HepG2 (cell line): Measurements from ENCODE around the gene HBA1. TPM values are rescaled to one million over a fixed set of nuclear protein-coding genes. Genes with fewer than 3 reads are reported as not detected.

Source experiments
- KAT8 ChIP-seq: IDR thresholded peaks from 2 replicates; pipeline ENCODE4 v1.6.1; 2016; ENCODE audit warnings: missing genetic modification reagents, missing compliant biosample characterization
- KLF12 ChIP-seq: sonication (generic); formaldehyde crosslinking; IDR thresholded peaks from 2 replicates; pipeline ENCODE4 v1.4.0; 2020; ENCODE audit warnings: missing genetic modification reagents, borderline replicate concordance
- MEF2D ChIP-seq: sonication (generic); formaldehyde crosslinking; IDR thresholded peaks from 2 replicates; pipeline ENCODE4 v1.5.1; 2020; ENCODE audit warnings: mild to moderate bottlenecking, missing genetic modification reagents
- MEIS2 ChIP-seq: sonication (generic); formaldehyde crosslinking; IDR thresholded peaks from 2 replicates; pipeline ENCODE4 v1.9.0; 2021; ENCODE audit warnings: mild to moderate bottlenecking, missing genetic modification reagents
- NCOA5 ChIP-seq: sonication (generic); formaldehyde crosslinking; IDR thresholded peaks from 2 replicates; pipeline ENCODE4 v1.4.0; 2020; ENCODE audit warnings: missing genetic modification reagents
- NFATC3 ChIP-seq: sonication (generic); formaldehyde crosslinking; IDR thresholded peaks from 2 replicates; pipeline ENCODE4 v1.5.1; 2020; ENCODE audit warnings: mild to moderate bottlenecking, missing genetic modification reagents
- RBM22 ChIP-seq: fragments of 200-400 bp; formaldehyde crosslinking; optimal IDR thresholded peaks from 2 replicates; pipeline ENCODE3; 2017; ENCODE audit warnings: mild to moderate bottlenecking, low read length, moderate library complexity
- TARDBP ChIP-seq: sonication (generic); formaldehyde crosslinking; IDR thresholded peaks from 2 replicates; pipeline ENCODE4 v1.8.0; 2022; ENCODE audit warnings: mild to moderate bottlenecking, missing genetic modification reagents
- ZBTB42 ChIP-seq: sonication (generic); formaldehyde crosslinking; IDR thresholded peaks from 2 replicates; pipeline ENCODE4 v1.5.0; 2020; ENCODE audit warnings: mild to moderate bottlenecking, missing genetic modification reagents
- ZNF12 ChIP-seq: sonication (generic); formaldehyde crosslinking; IDR thresholded peaks from 2 replicates; pipeline ENCODE4 v1.5.0; 2020; ENCODE audit warnings: missing genetic modification reagents
- ZNF678 ChIP-seq: sonication (generic); formaldehyde crosslinking; IDR thresholded peaks from 2 replicates; pipeline ENCODE4 v1.4.0; 2020; ENCODE audit warnings: mild to moderate bottlenecking, missing genetic modification reagents
- ZNF816 ChIP-seq: sonication (generic); formaldehyde crosslinking; IDR thresholded peaks from 2 replicates; pipeline ENCODE4 v1.8.0; 2022; ENCODE audit warnings: missing genetic modification reagents, mild to moderate bottlenecking, borderline replicate concordance
- polyA plus RNA-seq, 8 experiments: library from polyadenylated mRNA; depleted of rRNA in 3 of 8; stranded (reverse) in 7 of 8; unstranded in 1 of 8; fragments of >200 nt; fragmentation: Illumina TruSeq in 4 of 8; extraction: Trizol in 4 of 8; gene quantifications; 2 replicates each; pipeline versions ENCODE4 v1.2.1 to v1.2.3, GENCODE V29; 2011 to 2016; ENCODE audit warnings: low read depth in 4 of 8, missing spikeins in 1 of 8, mixed read lengths in 1 of 8; ENCODE audit not compliant: insufficient read depth in 1 of 8
- total RNA-seq, 5 experiments: library from RNA; depleted of rRNA; stranded (reverse); fragments of >200 nt; fragmentation: Illumina TruSeq; extraction: Trizol; gene quantifications; 2 replicates each; pipeline ENCODE4 v1.2.3, GENCODE V29; 2016; ENCODE audit warnings: low read depth in 1 of 5
- TF ChIP-seq, protein P1 (sequence below): sonication (generic); formaldehyde crosslinking; IDR thresholded peaks from 2 replicates; pipeline ENCODE4 v1.5.1; 2020; ENCODE audit warnings: mild to moderate bottlenecking, missing genetic modification reagents
- TF ChIP-seq, protein P2 (sequence below): sonication (generic); formaldehyde crosslinking; IDR thresholded peaks from 2 replicates; pipeline ENCODE4 v1.5.0; 2020; ENCODE audit warnings: mild to moderate bottlenecking, missing genetic modification reagents
- TF ChIP-seq, protein P3 (sequence below): sonication (generic); formaldehyde crosslinking; IDR thresholded peaks from 2 replicates; pipeline ENCODE4 v1.8.0; 2022; ENCODE audit warnings: mild to moderate bottlenecking, missing genetic modification reagents, moderate library complexity
- TF ChIP-seq, protein P4 (sequence below): sonication (generic); formaldehyde crosslinking; IDR thresholded peaks from 2 replicates; pipeline ENCODE4 v1.4.0; 2020; ENCODE audit warnings: missing genetic modification reagents, borderline replicate concordance
- TF ChIP-seq, protein P5 (sequence below): sonication (generic); formaldehyde crosslinking; IDR thresholded peaks from 2 replicates; pipeline ENCODE4 v1.4.0; 2020; ENCODE audit warnings: missing genetic modification reagents, mild to moderate bottlenecking, borderline replicate concordance
- TF ChIP-seq, protein P6 (sequence below): sonication (generic); formaldehyde crosslinking; IDR thresholded peaks from 2 replicates; pipeline ENCODE4 v1.4.0; 2020; ENCODE audit warnings: missing genetic modification reagents

The HBA1 gene
- total and polyA plus RNA-seq, 2 of the 13 experiments (the other 11 are each of a cell fraction or from before 2014, with no cell fraction given), result 0.59 TPM; not detected in 1

DNA sequence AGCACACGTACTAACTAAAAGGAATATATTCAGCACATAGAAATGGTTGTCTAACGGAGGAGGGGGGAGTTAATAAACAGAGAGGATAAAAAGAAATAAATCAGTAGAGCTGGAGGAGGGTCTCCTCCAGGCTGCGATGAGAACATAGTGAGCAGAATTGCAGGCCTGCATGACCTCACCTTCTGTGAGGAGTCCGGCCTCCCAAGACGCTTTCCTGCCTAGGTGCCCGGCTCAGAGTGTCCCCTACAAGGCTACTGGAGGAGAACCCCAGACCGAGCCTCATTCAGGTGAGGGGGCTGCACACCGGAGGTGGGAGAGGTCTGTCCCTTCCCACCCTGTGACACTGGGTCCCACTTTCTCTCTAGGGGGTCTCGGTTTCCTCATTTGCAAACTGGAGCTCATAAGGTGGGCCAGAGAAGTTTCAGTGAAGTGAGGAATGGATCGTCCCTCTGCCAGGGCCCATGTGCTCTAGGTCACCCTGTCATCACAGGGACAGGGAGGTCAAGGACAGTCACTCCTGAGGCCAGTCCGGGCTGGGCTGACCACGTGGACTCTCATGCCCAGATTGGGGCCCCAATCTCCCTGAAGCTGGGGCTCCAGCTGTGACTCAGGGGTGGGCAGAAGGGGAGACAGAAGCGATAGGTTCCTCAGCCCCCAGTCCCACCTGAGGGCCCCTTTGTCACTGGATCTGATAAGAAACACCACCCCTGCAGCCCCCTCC is 14.0 kb upstream of the HBA1 start (continued):
- TF ChIP-seq, protein P1, sequence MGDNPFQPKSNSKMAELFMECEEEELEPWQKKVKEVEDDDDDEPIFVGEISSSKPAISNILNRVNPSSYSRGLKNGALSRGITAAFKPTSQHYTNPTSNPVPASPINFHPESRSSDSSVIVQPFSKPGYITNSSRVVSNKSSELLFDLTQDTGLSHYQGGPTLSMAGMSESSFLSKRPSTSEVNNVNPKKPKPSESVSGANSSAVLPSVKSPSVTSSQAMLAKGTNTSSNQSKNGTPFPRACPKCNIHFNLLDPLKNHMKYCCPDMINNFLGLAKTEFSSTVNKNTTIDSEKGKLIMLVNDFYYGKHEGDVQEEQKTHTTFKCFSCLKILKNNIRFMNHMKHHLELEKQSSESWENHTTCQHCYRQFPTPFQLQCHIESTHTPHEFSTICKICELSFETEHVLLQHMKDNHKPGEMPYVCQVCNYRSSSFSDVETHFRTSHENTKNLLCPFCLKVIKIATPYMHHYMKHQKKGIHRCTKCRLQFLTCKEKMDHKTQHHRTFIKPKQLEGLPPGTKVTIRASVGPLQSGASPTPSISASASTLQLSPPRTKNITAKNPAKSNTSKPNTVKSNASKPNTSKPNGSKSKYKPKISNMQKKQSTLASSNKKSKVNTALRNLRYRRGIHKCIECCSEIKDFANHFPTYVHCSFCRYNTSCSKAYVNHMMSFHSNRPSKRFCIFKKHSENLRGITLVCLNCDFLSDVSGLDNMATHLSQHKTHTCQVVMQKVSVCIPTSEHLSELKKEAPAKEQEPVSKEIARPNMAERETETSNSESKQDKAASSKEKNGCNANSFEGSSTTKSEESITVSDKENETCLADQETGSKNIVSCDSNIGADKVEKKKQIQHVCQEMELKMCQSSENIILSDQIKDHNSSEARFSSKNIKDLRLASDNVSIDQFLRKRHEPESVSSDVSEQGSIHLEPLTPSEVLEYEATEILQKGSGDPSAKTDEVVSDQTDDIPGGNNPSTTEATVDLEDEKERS (CRISPR knock-in tag), result no peak
- TF ChIP-seq NCOA5 (CRISPR knock-in tag), result no peak
- TF ChIP-seq NFATC3 (CRISPR knock-in tag), result no peak
- TF ChIP-seq MEIS2 (CRISPR knock-in tag), result peak; percentile 48; the same call in 1 of the 2 replicates
- no peak for TF ChIP-seq ZNF678 (CRISPR knock-in tag)
- TF ChIP-seq, protein P2, sequence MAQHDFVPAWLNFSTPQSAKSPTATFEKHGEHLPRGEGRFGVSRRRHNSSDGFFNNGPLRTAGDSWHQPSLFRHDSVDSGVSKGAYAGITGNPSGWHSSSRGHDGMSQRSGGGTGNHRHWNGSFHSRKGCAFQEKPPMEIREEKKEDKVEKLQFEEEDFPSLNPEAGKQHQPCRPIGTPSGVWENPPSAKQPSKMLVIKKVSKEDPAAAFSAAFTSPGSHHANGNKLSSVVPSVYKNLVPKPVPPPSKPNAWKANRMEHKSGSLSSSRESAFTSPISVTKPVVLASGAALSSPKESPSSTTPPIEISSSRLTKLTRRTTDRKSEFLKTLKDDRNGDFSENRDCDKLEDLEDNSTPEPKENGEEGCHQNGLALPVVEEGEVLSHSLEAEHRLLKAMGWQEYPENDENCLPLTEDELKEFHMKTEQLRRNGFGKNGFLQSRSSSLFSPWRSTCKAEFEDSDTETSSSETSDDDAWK (CRISPR knock-in tag), result no peak
- TF ChIP-seq, protein P3, sequence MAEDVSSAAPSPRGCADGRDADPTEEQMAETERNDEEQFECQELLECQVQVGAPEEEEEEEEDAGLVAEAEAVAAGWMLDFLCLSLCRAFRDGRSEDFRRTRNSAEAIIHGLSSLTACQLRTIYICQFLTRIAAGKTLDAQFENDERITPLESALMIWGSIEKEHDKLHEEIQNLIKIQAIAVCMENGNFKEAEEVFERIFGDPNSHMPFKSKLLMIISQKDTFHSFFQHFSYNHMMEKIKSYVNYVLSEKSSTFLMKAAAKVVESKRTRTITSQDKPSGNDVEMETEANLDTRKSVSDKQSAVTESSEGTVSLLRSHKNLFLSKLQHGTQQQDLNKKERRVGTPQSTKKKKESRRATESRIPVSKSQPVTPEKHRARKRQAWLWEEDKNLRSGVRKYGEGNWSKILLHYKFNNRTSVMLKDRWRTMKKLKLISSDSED (CRISPR knock-in tag), result no peak
- TF ChIP-seq, protein P4, sequence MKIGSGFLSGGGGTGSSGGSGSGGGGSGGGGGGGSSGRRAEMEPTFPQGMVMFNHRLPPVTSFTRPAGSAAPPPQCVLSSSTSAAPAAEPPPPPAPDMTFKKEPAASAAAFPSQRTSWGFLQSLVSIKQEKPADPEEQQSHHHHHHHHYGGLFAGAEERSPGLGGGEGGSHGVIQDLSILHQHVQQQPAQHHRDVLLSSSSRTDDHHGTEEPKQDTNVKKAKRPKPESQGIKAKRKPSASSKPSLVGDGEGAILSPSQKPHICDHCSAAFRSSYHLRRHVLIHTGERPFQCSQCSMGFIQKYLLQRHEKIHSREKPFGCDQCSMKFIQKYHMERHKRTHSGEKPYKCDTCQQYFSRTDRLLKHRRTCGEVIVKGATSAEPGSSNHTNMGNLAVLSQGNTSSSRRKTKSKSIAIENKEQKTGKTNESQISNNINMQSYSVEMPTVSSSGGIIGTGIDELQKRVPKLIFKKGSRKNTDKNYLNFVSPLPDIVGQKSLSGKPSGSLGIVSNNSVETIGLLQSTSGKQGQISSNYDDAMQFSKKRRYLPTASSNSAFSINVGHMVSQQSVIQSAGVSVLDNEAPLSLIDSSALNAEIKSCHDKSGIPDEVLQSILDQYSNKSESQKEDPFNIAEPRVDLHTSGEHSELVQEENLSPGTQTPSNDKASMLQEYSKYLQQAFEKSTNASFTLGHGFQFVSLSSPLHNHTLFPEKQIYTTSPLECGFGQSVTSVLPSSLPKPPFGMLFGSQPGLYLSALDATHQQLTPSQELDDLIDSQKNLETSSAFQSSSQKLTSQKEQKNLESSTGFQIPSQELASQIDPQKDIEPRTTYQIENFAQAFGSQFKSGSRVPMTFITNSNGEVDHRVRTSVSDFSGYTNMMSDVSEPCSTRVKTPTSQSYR (CRISPR knock-in tag), result no peak
- TF ChIP-seq ZBTB42 (CRISPR knock-in tag), result no peak
- TF ChIP-seq, protein P5, sequence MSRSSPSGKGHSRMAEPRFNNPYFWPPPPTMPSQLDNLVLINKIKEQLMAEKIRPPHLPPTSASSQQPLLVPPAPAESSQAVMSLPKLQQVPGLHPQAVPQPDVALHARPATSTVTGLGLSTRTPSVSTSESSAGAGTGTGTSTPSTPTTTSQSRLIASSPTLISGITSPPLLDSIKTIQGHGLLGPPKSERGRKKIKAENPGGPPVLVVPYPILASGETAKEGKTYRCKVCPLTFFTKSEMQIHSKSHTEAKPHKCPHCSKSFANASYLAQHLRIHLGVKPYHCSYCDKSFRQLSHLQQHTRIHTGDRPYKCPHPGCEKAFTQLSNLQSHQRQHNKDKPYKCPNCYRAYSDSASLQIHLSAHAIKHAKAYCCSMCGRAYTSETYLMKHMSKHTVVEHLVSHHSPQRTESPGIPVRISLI, result no peak
- no peak for TF ChIP-seq KLF12
- TF ChIP-seq, protein P6, sequence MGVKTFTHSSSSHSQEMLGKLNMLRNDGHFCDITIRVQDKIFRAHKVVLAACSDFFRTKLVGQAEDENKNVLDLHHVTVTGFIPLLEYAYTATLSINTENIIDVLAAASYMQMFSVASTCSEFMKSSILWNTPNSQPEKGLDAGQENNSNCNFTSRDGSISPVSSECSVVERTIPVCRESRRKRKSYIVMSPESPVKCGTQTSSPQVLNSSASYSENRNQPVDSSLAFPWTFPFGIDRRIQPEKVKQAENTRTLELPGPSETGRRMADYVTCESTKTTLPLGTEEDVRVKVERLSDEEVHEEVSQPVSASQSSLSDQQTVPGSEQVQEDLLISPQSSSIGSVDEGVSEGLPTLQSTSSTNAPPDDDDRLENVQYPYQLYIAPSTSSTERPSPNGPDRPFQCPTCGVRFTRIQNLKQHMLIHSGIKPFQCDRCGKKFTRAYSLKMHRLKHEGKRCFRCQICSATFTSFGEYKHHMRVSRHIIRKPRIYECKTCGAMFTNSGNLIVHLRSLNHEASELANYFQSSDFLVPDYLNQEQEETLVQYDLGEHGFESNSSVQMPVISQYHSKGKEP (CRISPR knock-in tag), result no peak
- no peak for TF ChIP-seq ZNF12 (CRISPR knock-in tag)
- TF ChIP-seq TARDBP (CRISPR knock-in tag), result no peak
- TF ChIP-seq KAT8 (CRISPR knock-in tag), result no peak
- 0 out of 2 replicates have a peak, but pooled peaks have one; percentile 27 for TF ChIP-seq MEF2D
- TF ChIP-seq RBM22, result no peak
- no peak for TF ChIP-seq ZNF816 (CRISPR knock-in tag)
